B cell (primary cell): ENCODE data around the gene SPRR2G. TPM values are rescaled to one million over a fixed set of nuclear protein-coding genes. Genes with fewer than 3 reads are reported as not detected.
"Not testable (repeated sequence)": the region's sequence is repeated elsewhere in the genome, so short reads cannot be mapped to it uniquely, and the experiment has no call there.

Source experiments
- ATAC-seq: fragments of 200-7000 bp; cut with Tn5 transposase; one replicate; pipeline ENCODE4 v1.10.0; 2021; ENCODE audit warnings: low read depth, mild to moderate bottlenecking, moderate number of reproducible peaks, moderate library complexity
- CTCF ChIA-PET: fragments of 350-600 bp; sonication (Branson Sonifier 250); formaldehyde crosslinking; loops from one replicate; lab custom pipeline; 2021; ENCODE audit warnings: antibody characterized with exemption, inconsistent platforms; lab: Charles Lee
- POLR2A ChIA-PET: fragments of 350-600 bp; sonication (Branson Sonifier 250); formaldehyde crosslinking; loops from one replicate; lab custom pipeline; 2021; ENCODE audit warnings: antibody characterized with exemption; lab: Charles Lee
- DNase-seq: peaks from one replicate; pipeline ENCODE4 v3.0.0; 2013
- H2AFZ ChIP-seq: 2 replicates; pipeline ENCODE4 v1.6.1; 2012; ENCODE audit warnings: mild to moderate bottlenecking, low read depth, low read length; ENCODE audit not compliant: insufficient read depth, poor library complexity, severe bottlenecking
- H3K27ac ChIP-seq, 2 donors: 1 replicate in 1 of 2; 2 replicates in 1 of 2; pipeline ENCODE4 v1.5.1; 2012 to 2013; ENCODE audit warnings: low read length in 2 of 2, mild to moderate bottlenecking in 2 of 2, moderate library complexity in 1 of 2
- H3K27me3 ChIP-seq, 4 experiments: fragments of 200-600 bp in 1 of 4; sonication (generic) in 1 of 4; replicated peaks in 1 of 4; 1 replicate in 2 of 4; 2 replicates in 2 of 4; pipeline versions ENCODE4 v1.6.1 to v1.7.0; 2013 to 2016; ENCODE audit warnings: low read length in 3 of 4, mild to moderate bottlenecking in 2 of 4, mixed read lengths in 1 of 4, moderate library complexity in 1 of 4; ENCODE audit not compliant: insufficient read depth in 4 of 4, control insufficient read depth in 3 of 4; ENCODE audit errors: control extremely low read depth in 1 of 4
- H3K36me3 ChIP-seq, 2 experiments: replicated peaks in 1 of 2; 1 replicate in 1 of 2; 2 replicates in 1 of 2; pipeline versions ENCODE4 v1.6.1 to v1.7.1; 2013; ENCODE audit warnings: low read length in 1 of 2; ENCODE audit not compliant: insufficient read depth in 2 of 2, control insufficient read depth in 1 of 2; ENCODE audit errors: control extremely low read depth in 1 of 2, extremely low read depth in 1 of 2
- H3K4me1 ChIP-seq, 2 donors: fragments of 200-600 bp in 1 of 2; sonication (generic) in 1 of 2; 1 replicate in 1 of 2; 2 replicates in 1 of 2; pipeline versions ENCODE4 v1.5.1 to v1.6.1; 2013 to 2017; ENCODE audit warnings: low read length in 2 of 2; ENCODE audit not compliant: control insufficient read depth in 2 of 2, insufficient read depth in 2 of 2
- H3K4me2 ChIP-seq: replicated peaks from 2 replicates; pipeline ENCODE3; 2012; ENCODE audit warnings: mild to moderate bottlenecking, low read depth, low read length; ENCODE audit not compliant: poor library complexity, severe bottlenecking
- H3K4me3 ChIP-seq, 5 experiments: fragments of 200-600 bp in 1 of 5; sonication (generic) in 1 of 5; 1 replicate in 3 of 5; 2 replicates in 2 of 5; pipeline versions ENCODE4 v1.5.1 to v1.7.0; 2011 to 2016; ENCODE audit warnings: low read length in 4 of 5, mild to moderate bottlenecking in 4 of 5, low read depth in 2 of 5, control low read depth in 1 of 5, moderate library complexity in 1 of 5; ENCODE audit not compliant: insufficient read depth in 1 of 5; ENCODE audit errors: control extremely low read depth in 1 of 5, extremely low read depth in 1 of 5
- H3K79me2 ChIP-seq: fragments of 200-600 bp; sonication (generic); one replicate; pipeline ENCODE4 v1.6.0; 2016; ENCODE audit warnings: low read length; ENCODE audit not compliant: control insufficient read depth, insufficient read depth
- H3K9ac ChIP-seq: fragments of 200-600 bp; sonication (generic); 2 replicates; pipeline ENCODE4 v1.6.1; 2017; ENCODE audit warnings: mild to moderate bottlenecking, low read length, moderate library complexity
- H3K9me3 ChIP-seq, 3 donors: one replicate each; pipeline versions ENCODE4 v1.6.1 to v1.7.1; 2013; ENCODE audit warnings: low read length in 2 of 3; ENCODE audit not compliant: control insufficient read depth in 2 of 3, insufficient read depth in 1 of 3; ENCODE audit errors: control extremely low read depth in 1 of 3
- H4K20me1 ChIP-seq: 2 replicates; pipeline ENCODE4 v1.6.0; 2012; ENCODE audit warnings: mild to moderate bottlenecking, low read length; ENCODE audit not compliant: insufficient read depth, control insufficient read depth, poor library complexity, severe bottlenecking
- H3K27ac Mint-ChIP-seq: one replicate; pipeline ENCODE4 v1.8.0; 2021; ENCODE audit warnings: mixed read lengths
- H3K27me3 Mint-ChIP-seq: one replicate; pipeline ENCODE4 v1.8.0; 2021; ENCODE audit warnings: mixed read lengths
- H3K4me1 Mint-ChIP-seq: one replicate; pipeline ENCODE4 v1.8.0; 2021; ENCODE audit warnings: mixed read lengths
- H3K4me3 Mint-ChIP-seq: one replicate; pipeline ENCODE4 v1.8.0; 2021; ENCODE audit warnings: mixed read lengths
- H3K9me3 Mint-ChIP-seq: one replicate; pipeline ENCODE4 v1.8.0; 2022; ENCODE audit warnings: mixed read lengths; ENCODE audit not compliant: insufficient read depth
- EZH2 ChIP-seq: IDR thresholded peaks from 2 replicates; pipeline ENCODE4 v1.6.1; 2012; ENCODE audit warnings: borderline replicate concordance, low read depth, mild to moderate bottlenecking, moderate library complexity, low read length; ENCODE audit not compliant: insufficient read depth, poor library complexity, severe bottlenecking
- WGBS: methylation state at CpG from one replicate; pipeline ENCODE4 v1.1.5; 2013; ENCODE audit warnings: missing lambda C conversion rate; ENCODE audit not compliant: insufficient coverage; 5-methylcytosine and 5-hydroxymethylcytosine counted together
- intact Hi-C: fragments of 100-400 bp; cut with micrococcal nuclease; formaldehyde crosslinking; loops from one replicate; pipeline ENCODE4 v1.10.0; 2022
- polyA plus RNA-seq: library from polyadenylated mRNA; depleted of rRNA; stranded (reverse); fragments of >200 nt; gene quantifications from 2 replicates; pipeline ENCODE4 v1.2.3, GENCODE V29; 2012
- total RNA-seq, 2 donors: library from RNA; stranded (reverse); fragments of 120-200 nt in 1 of 2; gene quantifications; 1 replicate in 1 of 2; 2 replicates in 1 of 2; pipeline versions ENCODE4 v1.2.3 to v1.2.4, GENCODE V29; 2013 to 2022
- TF ChIP-seq, protein P1 (sequence below): fragments of 200-600 bp; IDR thresholded peaks from one replicate; pipeline ENCODE4 v1.8.0; 2022; ENCODE audit warnings: antibody characterized with exemption, mild to moderate bottlenecking

SPRR2G gene
- total and polyA plus RNA-seq, 2 donors (not counting 1 experiment from before 2014, with no cell fraction given) = not detected

DNA sequence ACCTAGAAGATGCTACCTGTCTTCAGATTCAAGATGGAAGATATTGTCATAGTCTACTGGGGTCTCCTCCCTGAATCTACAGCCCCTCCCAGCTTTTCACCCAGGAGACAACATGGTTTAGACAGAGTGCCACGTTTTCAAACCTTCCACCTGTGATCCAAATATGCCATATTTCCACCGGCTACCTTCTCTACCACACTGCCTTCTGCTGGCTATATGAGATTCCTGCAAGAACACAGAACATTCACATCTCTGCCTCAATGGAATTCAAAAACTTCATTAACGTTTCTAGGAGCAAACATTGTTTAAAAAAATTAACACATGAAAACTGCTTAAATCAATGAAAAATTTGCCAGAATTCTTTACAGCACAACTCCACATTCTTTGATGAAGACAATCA, 39.7 kb upstream of the SPRR2G start:
- Histone ChIP-seq H3K4me2 (no peak overlapping the region), H3K27me3 (peaks cover 0 to 10% (median 7%) of the 10 kb centered on the region in 4 experiments), H3K4me1 (no peaks in the 10 kb centered on the region), H3K9ac (no peak overlapping the region), H3K79me2 (no peaks in the 10 kb centered on the region), H3K27ac (no peak overlapping the region), H3K4me3 (no peak overlapping the region), H3K9me3 (no peaks in the 10 kb centered on the region), H3K36me3 (no peaks in the 10 kb centered on the region), H4K20me1 (no peaks in the 10 kb centered on the region), H2AFZ (no peak overlapping the region)
- ATAC-seq (no peak), DNase-seq (no peak)
- intact Hi-C loops = no loop called here
- TF ChIP-seq, protein P1, sequence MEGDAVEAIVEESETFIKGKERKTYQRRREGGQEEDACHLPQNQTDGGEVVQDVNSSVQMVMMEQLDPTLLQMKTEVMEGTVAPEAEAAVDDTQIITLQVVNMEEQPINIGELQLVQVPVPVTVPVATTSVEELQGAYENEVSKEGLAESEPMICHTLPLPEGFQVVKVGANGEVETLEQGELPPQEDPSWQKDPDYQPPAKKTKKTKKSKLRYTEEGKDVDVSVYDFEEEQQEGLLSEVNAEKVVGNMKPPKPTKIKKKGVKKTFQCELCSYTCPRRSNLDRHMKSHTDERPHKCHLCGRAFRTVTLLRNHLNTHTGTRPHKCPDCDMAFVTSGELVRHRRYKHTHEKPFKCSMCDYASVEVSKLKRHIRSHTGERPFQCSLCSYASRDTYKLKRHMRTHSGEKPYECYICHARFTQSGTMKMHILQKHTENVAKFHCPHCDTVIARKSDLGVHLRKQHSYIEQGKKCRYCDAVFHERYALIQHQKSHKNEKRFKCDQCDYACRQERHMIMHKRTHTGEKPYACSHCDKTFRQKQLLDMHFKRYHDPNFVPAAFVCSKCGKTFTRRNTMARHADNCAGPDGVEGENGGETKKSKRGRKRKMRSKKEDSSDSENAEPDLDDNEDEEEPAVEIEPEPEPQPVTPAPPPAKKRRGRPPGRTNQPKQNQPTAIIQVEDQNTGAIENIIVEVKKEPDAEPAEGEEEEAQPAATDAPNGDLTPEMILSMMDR = no peak
- TF ChIP-seq EZH2 = no peak
- Mint-ChIP-seq H3K27me3 (peaks cover 60% of the 10 kb centered on the region), H3K9me3 (peaks cover 7% of the 10 kb centered on the region), H3K27ac (no peak overlapping the region), H3K4me1 (no peaks in the 10 kb centered on the region), H3K4me3 (no peak overlapping the region)
- ChIA-PET CTCF (interaction anchor here (0.6 kb wide), 1 partner anchor 63 kb away, joined by 4 read pairs; no protein-coding TSS in a partner anchor), POLR2A (no interaction called here)
- WGBS = 31% methylated on average over 3 of the region's 3 CpGs

DNA sequence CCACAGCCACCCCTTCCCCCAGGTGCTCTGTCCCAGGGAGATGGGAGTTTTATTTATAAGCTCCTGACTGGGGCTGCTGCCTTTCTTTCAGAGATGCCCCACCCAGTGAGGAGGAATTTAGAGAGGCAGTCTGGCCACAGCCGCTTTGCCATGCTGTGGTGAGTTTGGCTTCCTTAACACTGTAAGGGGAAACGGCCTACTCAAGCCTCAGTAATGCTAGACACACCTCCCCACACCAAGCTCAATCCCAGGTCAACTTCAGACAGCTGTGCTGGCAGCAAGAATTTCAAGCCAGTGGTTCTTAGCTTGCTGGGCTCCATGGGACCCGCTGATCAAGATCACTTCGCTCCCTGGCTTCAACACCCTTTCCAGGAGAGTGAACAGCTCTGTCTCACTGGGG, 37.6 kb upstream of the SPRR2G start:
- H3K9ac ChIP-seq, CTCF ChIA-PET, H3K36me3 ChIP-seq, H3K4me2 ChIP-seq, H3K4me3 ChIP-seq, DNase-seq, H3K9me3 ChIP-seq, H2AFZ ChIP-seq, H3K4me3 Mint-ChIP-seq, intact Hi-C loops, H4K20me1 ChIP-seq, H3K4me1 Mint-ChIP-seq, H3K4me1 ChIP-seq, POLR2A ChIA-PET, H3K79me2 ChIP-seq, H3K27ac ChIP-seq, H3K27ac Mint-ChIP-seq, ATAC-seq: not testable (repeated sequence)
- Mint-ChIP-seq H3K27me3 (peaks cover 55% of the 10 kb centered on the region), H3K9me3 (peaks cover 10% of the 10 kb centered on the region)
- 67% methylated on average over 2 of the region's 4 CpGs for WGBS
- H3K27me3 ChIP-seq = peaks cover 0 to 10% (median 6%) of the 10 kb centered on the region in 4 experiments
